ENCODE data around the gene LRBA. TPM values are rescaled to one million over a fixed set of nuclear protein-coding genes. Genes with fewer than 3 reads are reported as not detected.

The LRBA gene
- total RNA-seq, 1 experiment from 2014 or later = 69.1 TPM

- no peak for TF ChIP-seq ETV6 (CRISPR knock-in tag; IDR thresholded peaks at IDR 0.05)
- no peak for TF ChIP-seq IRF1 (CRISPR knock-in tag; IDR thresholded peaks at IDR 0.05)
- no peak for TF ChIP-seq ZNF138 (CRISPR knock-in tag; conservative IDR thresholded peaks at IDR 0.05)
- TF ChIP-seq TEAD4 (CRISPR knock-in tag; IDR thresholded peaks at IDR 0.05) = no peak
- no peak for TF ChIP-seq JAZF1 (CRISPR knock-in tag; IDR thresholded peaks at IDR 0.05)
- TF ChIP-seq ZBTB43 (CRISPR knock-in tag; IDR thresholded peaks at IDR 0.05) = no peak
- TF ChIP-seq RELA (CRISPR knock-in tag; IDR thresholded peaks at IDR 0.05; ENCODE audit: borderline replicate concordance) = no peak
- no peak for TF ChIP-seq USF1 (CRISPR knock-in tag; IDR thresholded peaks at IDR 0.05)
These were observed 591.6 kb downstream of the LRBA start (continued) for GRCh38 chr4:150423503-150423902.

- Mint-ChIP-seq H3K9me3 (no peaks in the 10 kb centered on the region), H3K27ac (no peak overlapping the region), H3K4me3 (no peak overlapping the region), H3K27me3 (ENCODE audit: low read depth) (no peaks in the 10 kb centered on the region), H3K4me1 (no peaks in the 10 kb centered on the region), H3K36me3 (0 out of 2 replicates have a peak, but pooled peaks cover 4% of the 10 kb centered on the region)
- POLR2A ChIA-PET = no interaction called here
- no peak for TF ChIP-seq E2F1 (CRISPR knock-in tag; IDR thresholded peaks at IDR 0.05)
- no peak for TF ChIP-seq E2F4 (CRISPR knock-in tag; IDR thresholded peaks at IDR 0.05; ENCODE audit: borderline replicate concordance, low read depth)
- no peak for TF ChIP-seq RORB (CRISPR knock-in tag; IDR thresholded peaks at IDR 0.05)
- TF ChIP-seq NFE2L1 (CRISPR knock-in tag; IDR thresholded peaks at IDR 0.05) = no peak
- no peak for TF ChIP-seq PREB (CRISPR knock-in tag; IDR thresholded peaks at IDR 0.05; ENCODE audit: borderline replicate concordance)
- no peak for TF ChIP-seq NR2C2 (CRISPR knock-in tag; IDR thresholded peaks at IDR 0.05)
- no peak for TF ChIP-seq GTF2I (CRISPR knock-in tag; conservative IDR thresholded peaks at IDR 0.05)
- TF ChIP-seq KAT7 (CRISPR knock-in tag; IDR thresholded peaks at IDR 0.05; ENCODE audit: borderline replicate concordance) = no peak
- TF ChIP-seq IRF1 (CRISPR knock-in tag; IDR thresholded peaks at IDR 0.05) = no peak
- no peak for TF ChIP-seq AFF4 (CRISPR knock-in tag; IDR thresholded peaks at IDR 0.05; ENCODE audit: borderline replicate concordance)
- no peak for TF ChIP-seq ZNF512 (CRISPR knock-in tag; IDR thresholded peaks at IDR 0.05; ENCODE audit: borderline replicate concordance)
- TF ChIP-seq SP1 (CRISPR knock-in tag; conservative IDR thresholded peaks at IDR 0.05) = no peak
- no peak for TF ChIP-seq ZNF219 (CRISPR knock-in tag; IDR thresholded peaks at IDR 0.05; ENCODE audit: borderline replicate concordance)
- ATAC-seq = no peak
- DNase-seq (ENCODE audit: low spot score) = no peak
- CTCF ChIA-PET = no interaction called here
These were observed 592.0 kb downstream of the LRBA start for GRCh38 chr4:150423074-150423473.
